Measurements from ENCODE around the gene RPS17. TPM values are rescaled to one million over a fixed set of nuclear protein-coding genes. Genes with fewer than 3 reads are reported as not detected.

The RPS17 gene
- total and polyA plus RNA-seq, 7 donors = 1,463 to 6,196 (median 3,825) TPM

GRCh38 chr15:82575335-82575734, 35.1 kb upstream of the RPS17 start:
- Histone ChIP-seq H3K9me3 (no peaks in the 10 kb centered on the region), H3K4me3 (no peak overlapping the region), H3K36me3 (no peaks in the 10 kb centered on the region), H3K27ac (no peak overlapping the region), H3K27me3 (no peaks in the 10 kb centered on the region), H3K4me1 (peaks cover 0 to 21% (median 15%) of the 10 kb centered on the region in 4 donors)
- no peak for DNase-seq
- 56 to 74% methylated on average over 3 of the region's 3 CpGs for WGBS, 2 donors
- TF ChIP-seq, protein P1, sequence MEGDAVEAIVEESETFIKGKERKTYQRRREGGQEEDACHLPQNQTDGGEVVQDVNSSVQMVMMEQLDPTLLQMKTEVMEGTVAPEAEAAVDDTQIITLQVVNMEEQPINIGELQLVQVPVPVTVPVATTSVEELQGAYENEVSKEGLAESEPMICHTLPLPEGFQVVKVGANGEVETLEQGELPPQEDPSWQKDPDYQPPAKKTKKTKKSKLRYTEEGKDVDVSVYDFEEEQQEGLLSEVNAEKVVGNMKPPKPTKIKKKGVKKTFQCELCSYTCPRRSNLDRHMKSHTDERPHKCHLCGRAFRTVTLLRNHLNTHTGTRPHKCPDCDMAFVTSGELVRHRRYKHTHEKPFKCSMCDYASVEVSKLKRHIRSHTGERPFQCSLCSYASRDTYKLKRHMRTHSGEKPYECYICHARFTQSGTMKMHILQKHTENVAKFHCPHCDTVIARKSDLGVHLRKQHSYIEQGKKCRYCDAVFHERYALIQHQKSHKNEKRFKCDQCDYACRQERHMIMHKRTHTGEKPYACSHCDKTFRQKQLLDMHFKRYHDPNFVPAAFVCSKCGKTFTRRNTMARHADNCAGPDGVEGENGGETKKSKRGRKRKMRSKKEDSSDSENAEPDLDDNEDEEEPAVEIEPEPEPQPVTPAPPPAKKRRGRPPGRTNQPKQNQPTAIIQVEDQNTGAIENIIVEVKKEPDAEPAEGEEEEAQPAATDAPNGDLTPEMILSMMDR (IDR thresholded peaks at IDR 0.05) = no peak
- TF ChIP-seq POLR2A (IDR thresholded peaks at IDR 0.05) = no peak
- no peak for TF ChIP-seq EP300 (IDR thresholded peaks at IDR 0.05)
- TF ChIP-seq POLR2AphosphoS5 (IDR thresholded peaks at IDR 0.05) = no peak
- intact Hi-C loops (cut with DNase I) = loop anchor here (10.0 kb wide), 1 partner anchor 179 kb away; no protein-coding TSS in a partner anchor

GRCh38 chr15:82572986-82573385, 32.7 kb upstream of the RPS17 start:
- Histone ChIP-seq H3K36me3 (peaks cover 0 to 7% (median 2%) of the 10 kb centered on the region in 4 donors), H3K4me3 (no peak overlapping the region), H3K27me3 (no peaks in the 10 kb centered on the region), H3K4me1 (peaks cover 0 to 21% (median 15%) of the 10 kb centered on the region in 4 donors), H3K27ac (peak overlapping the region in 1 of 4 donors; percentile 78), H3K9me3 (no peaks in the 10 kb centered on the region)
- TF ChIP-seq EP300 (IDR thresholded peaks at IDR 0.05) (no peak), POLR2A (IDR thresholded peaks at IDR 0.05) (no peak), POLR2AphosphoS5 (IDR thresholded peaks at IDR 0.05) (no peak)
- TF ChIP-seq, protein P1 (IDR thresholded peaks at IDR 0.05) = no peak
- intact Hi-C loops (cut with DNase I) = loop anchor here (2.0 to 10.0 kb wide), 3 partner anchors 36 to 182 kb away; partner anchors contain the start of gene CPEB1
- DNase-seq = no peak
- 60 to 73% methylated on average over 3 of the region's 3 CpGs for WGBS, 2 donors

GRCh38 chr15:82572311-82572710, 32.1 kb upstream of the RPS17 start:
- H3K4me3 ChIP-seq = peak overlapping the region; percentile 35 to 54 (median 48)
- H3K4me1 ChIP-seq = peaks cover 0 to 21% (median 15%) of the 10 kb centered on the region in 4 donors
- peaks cover 0 to 7% (median 2%) of the 10 kb centered on the region in 4 donors for H3K36me3 ChIP-seq
- DNase-seq = no peak
- intact Hi-C loops (cut with DNase I) = loop anchor here (2.0 to 10.0 kb wide), 3 partner anchors 35 to 182 kb away; partner anchors contain the start of gene CPEB1
- WGBS, 2 donors = 70 to 75% methylated on average over 5 of the region's 5 CpGs
- no peaks in the 10 kb centered on the region for H3K9me3 ChIP-seq
- peak overlapping the region; percentile 75 to 81 (median 77) for H3K27ac ChIP-seq
- TF ChIP-seq POLR2A (IDR thresholded peaks at IDR 0.05) (no peak), POLR2AphosphoS5 (IDR thresholded peaks at IDR 0.05) (no peak), EP300 (IDR thresholded peaks at IDR 0.05) (no peak)
- TF ChIP-seq, protein P1 (IDR thresholded peaks at IDR 0.05) = no peak
- H3K27me3 ChIP-seq = no peaks in the 10 kb centered on the region

DNA sequence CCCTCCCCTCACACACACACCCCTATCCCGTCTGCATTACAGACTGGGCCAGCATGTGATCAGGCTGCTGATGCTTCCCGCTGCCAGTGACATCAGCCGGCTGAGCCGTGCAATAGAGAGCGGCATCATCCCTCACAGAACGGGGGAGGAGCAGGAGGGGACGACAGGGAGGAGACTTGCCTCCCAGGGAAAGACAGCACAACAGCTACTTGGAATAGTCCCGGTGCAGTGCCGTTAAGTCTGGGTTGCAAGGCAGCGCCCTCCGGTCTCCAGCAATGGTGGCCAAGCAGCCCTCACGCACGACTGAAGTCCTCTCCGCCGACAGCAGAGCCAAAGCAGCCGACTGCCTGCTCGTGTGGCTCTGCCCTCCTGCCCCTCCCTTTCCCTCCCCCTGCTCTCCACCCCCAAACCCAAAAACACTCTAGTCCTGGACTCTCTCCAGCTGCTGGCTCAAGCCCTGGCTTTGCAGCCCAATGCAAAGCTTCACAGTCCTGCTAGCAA, 31.5 kb upstream of the RPS17 start:
- Histone ChIP-seq H3K4me1 (peaks cover 0 to 21% (median 15%) of the 10 kb centered on the region in 4 donors), H3K9me3 (no peaks in the 10 kb centered on the region), H3K27ac (peak overlapping the region; percentile 75 to 81 (median 77)), H3K27me3 (no peaks in the 10 kb centered on the region), H3K36me3 (peaks cover 0 to 7% (median 2%) of the 10 kb centered on the region in 4 donors), H3K4me3 (peak overlapping the region; percentile 35 to 54 (median 48))
- intact Hi-C loops (cut with DNase I) = loop anchor here (2.0 to 10.0 kb wide), 3 partner anchors 34 to 183 kb away; partner anchors contain the start of gene CPEB1
- peak in 1 of 2 donors; percentile 6 for TF ChIP-seq POLR2A (IDR thresholded peaks at IDR 0.05)
- TF ChIP-seq POLR2AphosphoS5 (IDR thresholded peaks at IDR 0.05) = peak; percentile 72 to 90 (median 77)
- TF ChIP-seq, protein P1 (IDR thresholded peaks at IDR 0.05) = no peak
- TF ChIP-seq EP300 (IDR thresholded peaks at IDR 0.05) = peak in 1 of 4 donors; percentile 41
- WGBS, 2 donors = 7 to 11% methylated on average over 17 of the region's 17 CpGs
- DNase-seq = peak; percentile 92

Measured in sigmoid colon (tissue), 7 donors.